HK-2 (cell line): Measurements from ENCODE around the gene FAM200B.
"Not testable (repeated sequence)": the region's sequence is repeated elsewhere in the genome, so short reads cannot be mapped to it uniquely, and the experiment has no call there.

Experiments used
- DNase-seq: peaks from one replicate; pipeline ENCODE4 v3.0.0-alpha.2; 2018; ENCODE audit not compliant: unreplicated experiment

The FAM200B gene

DNA sequence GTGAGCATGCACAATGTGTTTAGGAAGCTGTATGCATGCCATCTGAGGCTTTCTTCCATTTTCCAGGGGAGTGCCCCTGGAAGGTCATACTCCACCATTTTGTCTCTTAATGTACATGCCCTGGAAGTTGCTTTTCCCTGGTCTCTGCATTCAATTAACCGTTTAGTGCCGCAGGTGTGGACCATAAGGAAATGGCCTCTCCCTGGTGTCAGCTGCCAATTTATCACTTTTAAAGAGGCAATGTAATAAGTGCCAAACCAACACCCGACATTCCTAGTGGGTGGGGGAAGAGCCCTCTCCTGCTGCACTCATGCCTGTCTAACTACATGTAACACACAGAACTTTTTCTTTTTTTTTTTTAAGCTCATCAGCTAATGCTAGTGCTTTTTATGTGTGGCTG lies 14.1 kb downstream of the FAM200B start:
- DNase-seq = no peak

DNA sequence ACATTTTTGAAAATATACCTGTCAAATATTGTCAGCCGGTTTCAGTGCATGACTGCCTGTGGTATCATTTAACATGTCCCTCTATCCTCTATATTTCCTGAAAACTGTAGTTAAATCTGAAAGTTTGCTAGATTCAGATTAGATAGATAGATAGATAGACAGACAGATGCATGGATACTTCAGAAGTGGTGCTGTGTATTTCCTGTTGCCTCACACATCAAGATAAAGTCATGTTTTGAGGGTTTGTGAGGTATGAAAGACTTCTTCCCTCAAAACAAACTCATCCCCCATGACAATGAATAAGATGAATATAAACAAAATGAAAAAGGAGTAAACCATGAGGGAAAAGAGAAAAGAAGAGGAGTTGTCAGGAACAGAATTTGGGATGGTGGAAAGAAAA lies 15.2 kb downstream of the FAM200B start:
- DNase-seq = no peak

DNA sequence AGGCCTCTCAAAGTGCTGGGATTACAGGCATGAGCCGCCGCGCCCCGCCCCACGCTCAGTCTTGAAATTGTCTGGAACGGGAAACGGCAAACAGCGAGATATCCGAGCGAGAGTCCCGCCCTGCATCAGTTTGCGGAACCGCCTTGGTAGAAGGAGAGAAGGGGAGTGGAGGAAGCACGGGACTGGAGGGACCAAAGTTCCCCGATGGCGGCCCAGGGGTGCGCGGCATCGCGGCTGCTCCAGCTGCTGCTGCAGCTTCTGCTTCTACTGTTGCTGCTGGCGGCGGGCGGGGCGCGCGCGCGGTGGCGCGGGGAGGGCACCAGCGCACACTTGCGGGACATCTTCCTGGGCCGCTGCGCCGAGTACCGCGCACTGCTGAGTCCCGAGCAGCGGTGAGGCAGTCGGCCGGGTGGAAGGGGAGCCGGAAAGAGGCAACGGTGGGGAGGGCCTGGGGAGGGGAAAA lies 21.3 kb downstream of the FAM200B start, which contains the start of gene BST1:
TSS of gene BST1 (plus strand) at position 125 of the 463 bp plus-strand sequence. CDS start at position 205, 80 bp downstream.
- no peak for DNase-seq

DNA sequence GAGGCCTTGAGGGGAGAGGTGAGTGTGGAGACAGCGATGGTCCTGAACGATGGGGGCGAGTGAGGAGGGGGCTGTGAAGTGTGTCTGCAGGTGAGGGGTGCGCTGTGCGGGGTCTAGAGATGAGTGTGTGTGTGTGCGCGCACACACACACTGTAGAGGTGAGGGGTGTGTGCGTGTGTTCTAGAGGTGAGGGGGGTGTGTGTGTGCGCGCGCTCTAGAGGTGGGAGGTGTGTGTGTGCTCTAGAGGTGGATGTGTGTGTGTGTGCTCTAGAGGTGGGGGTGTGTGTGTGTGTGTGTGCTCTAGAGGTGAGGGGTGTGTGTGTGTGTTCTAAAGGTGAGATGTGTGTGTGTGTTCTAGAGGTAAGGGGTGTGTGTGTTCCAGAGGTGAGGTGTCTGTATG lies 21.8 kb downstream of the FAM200B start:
- DNase-seq = no peak

DNA sequence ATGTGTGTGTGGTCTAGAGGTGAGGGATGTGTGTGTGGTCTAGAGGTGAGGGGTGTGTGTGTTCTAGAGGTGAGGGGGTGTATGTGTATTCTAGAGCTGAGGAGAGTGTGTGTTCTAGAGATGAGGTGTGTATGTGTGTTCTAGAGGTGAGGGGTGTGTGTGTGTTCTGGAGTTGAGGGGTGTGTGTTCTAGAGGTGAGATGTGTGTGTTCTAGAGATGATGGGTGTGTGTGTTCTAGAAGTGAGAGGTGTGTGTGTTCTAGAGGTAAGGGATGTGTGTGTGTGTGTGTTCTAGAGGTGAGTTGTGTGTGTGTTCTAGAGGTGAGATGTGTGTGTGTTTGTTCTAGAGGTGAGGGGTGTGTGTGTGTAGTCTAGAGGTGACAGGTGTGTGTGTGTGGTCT lies 22.5 kb downstream of the FAM200B start:
- DNase-seq = no peak

DNA sequence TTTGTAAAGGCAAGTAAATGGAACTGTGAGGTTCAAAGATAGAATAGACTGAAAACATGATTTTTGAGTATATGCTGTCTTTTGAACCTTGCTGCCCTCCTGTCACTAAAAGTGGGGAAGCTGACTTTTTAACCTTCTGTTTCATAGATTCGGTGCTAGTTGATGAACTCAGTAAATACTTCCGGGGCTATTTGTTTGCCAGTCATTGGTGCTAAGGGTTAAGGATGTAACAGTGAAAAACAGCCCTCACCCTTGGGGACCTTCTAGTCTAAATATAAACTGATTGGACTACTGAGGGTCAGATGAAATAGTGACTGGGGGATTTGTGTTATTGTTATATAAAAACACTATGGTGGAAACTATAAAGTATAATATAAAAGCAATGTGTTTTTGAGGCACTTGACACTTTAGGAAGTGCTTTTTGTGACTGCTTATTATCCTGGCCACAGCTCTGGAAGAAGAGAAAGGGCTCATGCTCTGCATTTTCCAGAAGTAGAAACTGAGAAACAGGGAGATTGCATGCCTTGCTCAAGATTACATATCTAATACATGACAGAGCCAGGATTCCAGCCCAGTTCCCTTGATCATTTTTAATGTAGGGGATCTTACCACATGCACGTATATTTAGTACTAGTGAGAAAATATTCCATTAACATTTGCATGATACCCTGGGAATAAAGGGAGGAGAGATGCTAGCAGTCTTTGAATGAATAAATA lies 25.2 kb downstream of the FAM200B start:
- no peak for DNase-seq

DNA sequence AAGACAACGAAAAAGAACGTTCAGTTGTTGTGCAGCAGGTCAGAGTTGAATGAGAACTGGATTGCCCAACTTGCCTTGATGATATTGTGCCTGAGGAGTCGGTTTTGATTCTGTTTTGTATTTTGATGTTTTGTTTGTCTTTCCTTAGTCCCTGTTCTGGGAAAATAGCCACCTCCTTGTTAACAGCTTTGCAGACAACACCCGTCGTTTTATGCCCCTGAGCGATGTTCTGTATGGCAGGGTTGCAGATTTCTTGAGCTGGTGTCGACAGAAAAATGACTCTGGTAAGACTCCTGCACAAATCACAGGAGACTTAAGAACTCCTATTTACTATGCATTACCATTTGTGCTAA lies 25.7 kb downstream of the FAM200B start:
- DNase-seq = no peak

DNA sequence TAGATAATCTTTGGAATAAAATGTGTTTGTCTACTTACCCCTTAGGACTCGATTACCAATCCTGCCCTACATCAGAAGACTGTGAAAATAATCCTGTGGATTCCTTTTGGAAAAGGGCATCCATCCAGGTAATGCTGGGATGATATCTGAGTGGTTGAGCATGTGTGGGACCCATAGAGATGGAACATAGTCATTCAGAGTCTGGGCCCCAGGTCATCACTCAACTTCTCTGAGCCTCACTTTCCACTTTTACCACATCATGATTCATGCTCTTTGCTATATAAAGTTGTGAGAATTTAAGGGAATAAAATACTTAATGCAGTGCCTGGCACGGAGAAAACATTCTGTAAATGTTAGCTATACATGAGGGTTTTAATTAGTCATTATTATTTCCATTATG lies 30.1 kb downstream of the FAM200B start:
- no peak for DNase-seq

DNA sequence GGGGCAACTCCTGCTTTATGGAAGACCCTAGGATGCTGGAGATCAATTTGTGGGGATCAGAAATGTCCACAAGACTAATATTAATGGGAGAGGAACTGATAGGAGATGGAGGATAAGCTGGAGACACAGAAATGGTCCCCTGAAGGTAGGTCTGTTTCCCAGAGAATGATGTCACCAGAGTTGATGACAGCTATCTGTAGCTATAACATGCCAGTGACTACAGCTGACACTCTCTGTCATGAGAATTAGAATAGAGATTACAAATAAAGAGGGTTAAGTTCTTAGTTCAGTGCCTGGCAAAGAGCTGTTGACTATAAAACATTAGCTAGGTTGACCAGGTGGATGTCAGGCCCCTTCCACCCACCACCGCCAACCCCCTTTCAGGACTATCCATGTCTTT lies 30.6 kb downstream of the FAM200B start:
- DNase-seq = no peak

DNA sequence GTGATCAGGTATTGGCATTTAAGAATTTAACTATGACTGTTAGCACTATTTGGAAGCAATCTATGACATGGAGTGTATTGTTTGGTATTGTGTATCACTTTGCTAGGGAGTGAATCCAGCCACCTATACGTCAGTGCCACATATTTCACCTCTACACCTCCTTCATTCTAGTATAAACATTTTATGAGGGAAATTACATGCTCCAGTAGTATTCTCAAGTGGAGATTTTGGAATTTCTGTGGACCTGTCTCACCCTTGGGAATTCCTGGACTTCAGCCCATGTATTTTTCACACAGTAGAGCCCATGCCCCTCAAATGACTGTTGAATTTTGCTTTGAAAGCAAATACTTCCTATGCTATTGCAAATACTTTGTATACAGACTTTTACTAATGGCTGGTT lies 32.5 kb downstream of the FAM200B start:
- DNase-seq = no peak

DNA sequence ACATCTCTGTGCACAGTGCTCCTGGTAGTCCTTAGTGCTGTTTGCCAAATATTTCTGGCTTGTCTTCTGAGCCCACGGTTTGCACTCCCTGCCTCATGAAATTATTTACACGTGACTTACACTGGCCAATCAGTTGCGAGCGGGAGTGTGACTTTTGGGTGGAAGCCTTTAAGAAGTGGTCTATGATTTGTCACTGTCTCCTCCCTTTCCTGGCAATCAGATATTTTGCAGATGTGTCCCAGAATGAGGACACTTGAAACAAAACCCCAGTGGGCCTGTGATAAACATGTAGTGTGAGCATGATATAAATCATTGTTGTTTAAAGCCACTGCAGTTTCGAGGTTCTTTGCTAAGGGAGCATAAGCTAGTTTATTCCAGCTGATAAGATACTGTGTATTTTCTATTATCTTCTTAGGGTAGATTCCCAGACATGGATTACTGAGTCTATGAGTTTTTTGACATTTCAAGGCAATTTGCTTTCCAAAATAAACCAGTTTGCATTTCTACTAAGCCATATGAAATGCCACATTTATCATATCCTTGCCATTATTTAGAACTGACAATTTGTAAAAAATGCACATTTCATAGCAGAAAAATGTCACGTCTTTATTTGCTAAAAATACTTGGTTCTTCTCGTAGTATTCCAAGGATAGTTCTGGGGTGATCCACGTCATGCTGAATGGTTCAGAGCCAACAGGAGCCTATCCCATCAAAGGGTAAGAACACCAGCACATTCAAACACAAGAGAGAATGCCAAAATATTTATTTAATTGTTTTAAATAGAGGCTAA lies 33.2 kb downstream of the FAM200B start:
- DNase-seq = peak; percentile 33

DNA sequence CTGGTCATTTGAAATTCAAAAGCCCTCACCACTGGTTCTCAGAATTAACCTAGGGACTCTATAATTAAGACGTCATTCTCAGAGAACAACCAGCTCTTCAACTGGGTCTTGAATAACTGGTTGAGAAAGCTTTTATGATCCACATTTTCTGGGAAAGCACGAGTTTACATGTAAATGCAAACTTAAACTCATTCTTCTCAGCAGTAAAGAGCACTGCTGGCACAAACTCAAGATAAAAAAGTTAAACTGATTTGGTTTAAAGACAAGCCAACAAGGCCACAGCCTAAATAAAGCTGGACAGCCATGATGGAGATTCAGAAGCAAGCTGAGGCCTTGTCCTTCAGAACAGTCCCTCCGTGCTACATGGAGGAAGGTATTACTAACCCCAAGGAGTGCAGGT lies 34.5 kb downstream of the FAM200B start:
- DNase-seq = no peak

DNA sequence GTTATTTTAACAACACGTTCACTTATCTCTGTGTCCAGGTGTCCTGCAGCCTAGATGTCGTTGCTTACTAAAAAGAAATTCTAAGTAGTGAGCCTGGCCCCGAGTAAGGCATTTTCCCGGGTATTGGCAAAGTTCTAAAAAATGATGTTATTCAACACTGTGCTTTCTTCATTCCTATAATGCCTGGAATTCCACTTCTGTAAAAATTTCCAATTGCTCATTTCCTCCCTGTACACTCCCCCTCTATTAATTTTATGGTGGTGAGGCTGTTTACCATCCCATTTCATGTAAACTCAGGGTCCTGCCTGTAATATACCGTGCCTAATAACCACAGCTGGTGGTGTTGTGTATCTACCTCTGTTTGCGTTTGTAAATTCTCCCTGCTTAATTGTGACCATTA lies 35.5 kb downstream of the FAM200B start:
- no peak for DNase-seq

DNA sequence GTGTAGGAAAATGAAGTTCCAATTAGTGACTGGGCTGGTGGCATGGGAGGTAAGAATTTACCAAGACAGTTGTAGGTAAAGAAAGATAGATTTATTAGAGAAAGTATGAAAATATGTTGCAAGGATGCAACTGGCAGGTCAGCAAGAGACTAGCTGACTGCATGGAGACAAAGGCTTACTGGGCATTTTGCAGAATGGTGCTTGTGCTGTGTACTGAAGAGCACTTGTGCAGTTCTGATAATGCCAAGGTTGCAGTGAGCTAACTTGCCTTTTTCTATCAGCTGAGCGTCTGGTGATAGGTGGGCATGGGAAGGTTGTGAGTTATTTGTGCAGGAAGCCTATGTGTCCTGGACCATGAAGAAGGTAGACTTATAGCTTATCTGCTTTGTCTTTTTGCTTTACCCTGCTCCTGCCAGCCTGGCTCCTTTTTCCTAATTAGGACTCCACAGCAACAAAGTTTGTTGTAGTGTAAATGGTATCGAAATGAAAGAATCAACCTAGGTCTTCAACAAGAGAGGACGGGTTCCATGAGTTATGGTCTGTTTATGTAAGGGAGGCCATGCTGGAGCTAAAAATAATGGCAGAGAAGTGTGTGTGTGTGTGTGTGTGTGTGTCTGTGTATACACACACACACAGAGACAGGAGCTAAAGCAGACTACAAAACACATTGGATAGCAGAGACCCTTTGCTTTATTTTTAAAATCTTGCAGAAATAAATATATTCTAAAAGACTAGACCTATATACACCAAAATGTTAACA lies 36.2 kb downstream of the FAM200B start:
- DNase-seq = no peak

DNA sequence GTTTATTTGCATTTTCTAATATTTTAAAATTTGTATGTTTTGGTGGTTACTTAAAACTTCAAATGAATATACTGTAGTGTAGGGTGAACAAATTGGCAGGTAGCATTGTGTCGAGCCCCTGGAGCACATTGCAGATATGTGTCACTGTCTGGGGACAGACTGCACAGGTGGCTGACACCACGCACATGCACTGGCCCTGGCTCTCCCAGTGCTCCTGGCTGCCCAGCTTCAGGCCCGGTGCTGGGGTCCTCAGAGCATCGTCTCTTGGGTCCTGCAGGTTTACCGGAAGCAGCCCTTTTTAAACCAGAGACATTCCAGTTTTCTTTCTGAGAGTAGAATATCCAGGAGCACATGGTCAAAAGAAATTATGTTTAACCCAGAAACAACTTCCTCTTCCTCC lies 36.8 kb downstream of the FAM200B start:
- DNase-seq = no peak

DNA sequence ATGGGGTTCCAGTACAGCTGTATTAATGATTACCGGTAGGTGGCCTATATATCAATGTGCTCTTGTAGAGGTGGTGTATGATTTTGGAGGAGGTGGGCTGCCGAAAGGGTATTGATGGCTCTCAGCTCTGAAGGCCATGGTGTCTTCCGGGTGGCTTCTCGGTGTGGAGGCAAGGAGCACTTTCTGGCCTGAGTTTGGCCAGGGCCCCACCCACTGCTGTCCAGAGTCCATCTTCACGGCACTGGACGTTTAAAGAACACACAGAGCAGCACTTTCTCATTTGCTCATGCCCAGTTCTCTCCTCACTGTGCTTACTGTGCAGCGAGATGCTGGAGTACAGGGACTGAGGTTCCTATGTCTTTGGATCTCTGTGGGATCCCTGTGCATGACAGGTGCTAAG lies 37.3 kb downstream of the FAM200B start:
- DNase-seq = no peak

DNA sequence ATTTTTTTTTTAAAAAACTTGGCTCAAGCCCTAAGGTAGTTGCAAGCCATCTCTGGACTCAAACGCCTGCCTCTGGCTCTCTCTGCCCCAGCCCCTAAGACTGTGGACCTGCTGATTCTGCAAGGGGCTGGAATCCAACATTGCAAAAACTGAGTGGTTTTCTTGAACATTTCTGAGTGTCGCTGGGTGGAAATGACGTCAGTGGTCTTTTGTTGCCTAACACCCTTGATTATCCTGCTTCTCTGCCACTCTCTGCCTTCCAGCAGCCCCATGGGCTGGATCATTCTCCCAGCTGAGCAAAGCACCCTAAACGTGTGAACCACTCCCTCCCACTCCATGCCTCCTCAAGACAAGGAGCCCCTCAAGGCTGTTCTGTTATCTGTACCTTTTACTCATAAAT lies 37.9 kb downstream of the FAM200B start:
- no peak for DNase-seq

DNA sequence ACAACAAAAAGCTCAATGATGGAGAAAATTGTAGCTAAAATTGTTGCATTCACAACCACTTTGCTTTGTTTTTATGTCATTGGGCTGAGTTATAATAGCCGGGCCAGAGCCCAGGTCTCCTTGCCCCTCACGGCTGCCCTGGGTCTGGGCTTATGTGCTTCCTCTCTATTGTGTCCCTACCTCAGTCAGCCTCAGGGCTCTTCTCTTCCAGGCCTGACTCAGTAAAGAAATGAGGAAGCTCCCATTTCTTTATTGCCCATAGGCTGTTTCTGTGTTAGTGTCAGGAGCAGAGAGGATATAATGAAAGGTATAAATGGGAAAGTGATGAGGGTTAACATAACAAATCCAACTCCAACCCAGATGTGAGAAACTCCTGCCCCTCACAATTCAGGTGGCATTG lies 39.2 kb downstream of the FAM200B start:
- no peak for DNase-seq

DNA sequence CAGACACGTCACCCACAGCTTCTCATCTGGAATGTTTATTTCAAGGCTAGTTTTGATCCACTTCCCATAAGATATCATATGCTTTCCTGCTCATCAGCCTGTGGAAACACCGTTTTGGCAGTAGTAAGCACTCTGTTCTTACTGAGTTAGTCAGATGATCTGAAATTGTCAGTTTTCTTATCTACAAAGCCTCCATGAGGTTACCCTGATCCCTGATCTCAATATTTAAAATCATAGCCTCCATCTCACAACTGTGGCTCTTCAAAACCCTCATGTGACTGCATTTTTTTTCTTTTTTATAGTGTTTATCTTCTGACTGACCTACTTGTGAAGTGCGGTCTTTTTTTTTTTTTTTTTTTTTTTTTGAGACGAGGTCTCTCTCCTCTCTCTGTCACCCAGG lies 44.0 kb downstream of the FAM200B start:
- no peak for DNase-seq

DNA sequence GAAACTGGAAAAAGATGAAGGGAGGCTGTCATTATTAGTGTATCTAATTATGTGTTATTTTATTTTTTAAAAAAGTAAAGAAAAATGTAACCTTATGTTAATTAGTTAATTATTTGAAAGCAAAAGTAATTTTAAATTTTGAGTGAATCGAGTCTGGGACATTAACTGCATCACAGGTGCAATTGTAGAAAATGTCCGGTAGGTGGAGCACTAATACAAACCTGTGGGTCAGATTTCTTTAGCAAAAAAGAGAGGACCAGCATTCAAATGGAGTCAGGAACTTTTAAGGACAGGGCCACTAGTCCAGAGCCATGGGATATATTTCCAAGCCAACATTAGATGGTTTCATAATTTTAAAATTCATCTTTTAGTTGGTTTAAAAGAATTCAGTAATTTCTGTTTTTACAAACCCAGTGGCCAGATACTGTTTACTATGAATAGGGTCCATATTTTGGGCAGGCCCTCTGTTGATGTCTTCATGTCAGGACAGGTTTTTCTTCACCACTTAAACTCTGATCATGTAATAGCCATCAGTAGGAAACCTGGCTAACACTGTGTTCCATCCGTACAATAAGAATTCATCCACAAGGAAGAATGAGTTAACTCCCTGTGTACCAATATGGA lies 48.4 kb downstream of the FAM200B start:
- no peak for DNase-seq

DNA sequence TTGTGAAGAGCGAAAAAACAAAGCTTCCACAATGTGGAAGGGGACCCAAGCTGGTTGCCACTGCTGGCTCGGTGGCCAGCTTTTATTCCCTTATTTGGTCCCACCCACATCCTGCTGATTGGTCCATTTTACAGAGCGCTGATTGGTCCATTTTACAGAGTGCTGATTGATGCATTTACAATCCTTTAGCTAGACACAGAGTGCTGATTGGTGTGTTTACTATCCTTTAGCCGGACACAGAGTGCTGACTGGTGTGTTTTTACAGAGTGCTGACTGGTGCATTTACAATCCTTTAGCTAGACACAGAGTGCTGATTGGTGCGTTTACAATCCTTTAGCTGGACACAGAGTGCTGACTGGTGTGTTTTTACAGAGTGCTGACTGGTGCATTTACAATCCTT lies 51.4 kb downstream of the FAM200B start:
- not testable (repeated sequence) for DNase-seq

DNA sequence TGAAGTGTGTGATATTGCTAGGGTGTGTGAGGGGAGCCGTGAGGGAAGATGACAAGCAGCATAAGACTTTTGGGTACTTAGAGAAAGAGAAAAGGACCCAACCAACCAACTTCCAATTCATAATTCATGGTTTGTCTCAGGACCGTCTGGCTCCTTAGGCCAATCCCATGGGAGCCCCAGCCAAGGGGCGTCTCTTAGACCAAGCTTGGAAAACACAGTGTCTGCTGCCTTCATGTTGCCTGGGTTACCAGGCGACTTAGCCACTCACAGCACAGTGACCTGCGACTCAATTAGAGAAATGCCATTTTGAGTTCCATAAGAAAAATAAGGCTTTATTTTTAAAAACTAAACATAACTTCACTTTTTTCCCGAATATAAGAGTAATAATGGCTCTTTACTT lies 53.9 kb downstream of the FAM200B start:
- DNase-seq = no peak
